PC-9 (cell line): Measurements from ENCODE around the gene C1R.

Source experiments
- CTCF ChIP-seq: fragments of 200-600 bp; sonication (generic); conservative IDR thresholded peaks from 2 replicates; pipeline ENCODE4 v1.6.1; 2017; ENCODE audit warnings: mixed run types, antibody characterized with exemption, mild to moderate bottlenecking, moderate library complexity
- EZH2 ChIP-seq: fragments of 200-600 bp; sonication (generic); IDR thresholded peaks from 2 replicates; pipeline ENCODE4 v1.8.0; 2017; ENCODE audit warnings: antibody characterized with exemption, low read depth

- TF ChIP-seq CTCF (no peak), EZH2 (no peak)
Measured at GRCh38 chr12:7117670-7118069, 25.4 kb upstream of the C1R start.
